Measurements from ENCODE around the gene SLC9B1. TPM values are rescaled to one million over a fixed set of nuclear protein-coding genes. Genes with fewer than 3 reads are reported as not detected.

Gene SLC9B1
- total and polyA plus RNA-seq, 2 of the 8 experiments (the other 6 are each of a cell fraction or from before 2014, with no cell fraction given) = 0.08 to 0.19 TPM

- TF ChIP-seq TCF12 (IDR thresholded peaks at IDR 0.05; ENCODE audit: low read depth, low read length) (no peak), GTF2F1 (IDR thresholded peaks at IDR 0.05; ENCODE audit: borderline replicate concordance, low read depth, low read length) (no peak), FOSL1 (IDR thresholded peaks at IDR 0.05; ENCODE audit: insufficient read depth, low read depth, low read length) (no peak), JUN (IDR thresholded peaks at IDR 0.05; ENCODE audit: low read depth, low read length) (no peak), BCL11A (IDR thresholded peaks at IDR 0.05; ENCODE audit: low read depth in 2 of 2, low read length in 2 of 2) (no peak), RNF2 (IDR thresholded peaks at IDR 0.05; ENCODE audit: borderline replicate concordance, low read depth, low read length, missing control alignments, poor library complexity, severe bottlenecking) (no peak)
- TF ChIP-seq, protein P1, sequence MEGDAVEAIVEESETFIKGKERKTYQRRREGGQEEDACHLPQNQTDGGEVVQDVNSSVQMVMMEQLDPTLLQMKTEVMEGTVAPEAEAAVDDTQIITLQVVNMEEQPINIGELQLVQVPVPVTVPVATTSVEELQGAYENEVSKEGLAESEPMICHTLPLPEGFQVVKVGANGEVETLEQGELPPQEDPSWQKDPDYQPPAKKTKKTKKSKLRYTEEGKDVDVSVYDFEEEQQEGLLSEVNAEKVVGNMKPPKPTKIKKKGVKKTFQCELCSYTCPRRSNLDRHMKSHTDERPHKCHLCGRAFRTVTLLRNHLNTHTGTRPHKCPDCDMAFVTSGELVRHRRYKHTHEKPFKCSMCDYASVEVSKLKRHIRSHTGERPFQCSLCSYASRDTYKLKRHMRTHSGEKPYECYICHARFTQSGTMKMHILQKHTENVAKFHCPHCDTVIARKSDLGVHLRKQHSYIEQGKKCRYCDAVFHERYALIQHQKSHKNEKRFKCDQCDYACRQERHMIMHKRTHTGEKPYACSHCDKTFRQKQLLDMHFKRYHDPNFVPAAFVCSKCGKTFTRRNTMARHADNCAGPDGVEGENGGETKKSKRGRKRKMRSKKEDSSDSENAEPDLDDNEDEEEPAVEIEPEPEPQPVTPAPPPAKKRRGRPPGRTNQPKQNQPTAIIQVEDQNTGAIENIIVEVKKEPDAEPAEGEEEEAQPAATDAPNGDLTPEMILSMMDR (IDR thresholded peaks at IDR 0.05; ENCODE audit: control extremely low read depth in 1 of 3, insufficient read depth in 1 of 3, low read depth in 1 of 3, low read length in 3 of 3) = no peak
Observed at GRCh38 chr4:103036169-103036568, 16.7 kb upstream of the SLC9B1 start (continued).

Measured in H1 (cell line).